Esophagus muscularis mucosa (tissue), 4 donors: Measurements from ENCODE around the gene MITF.

Experiments used
- EP300 ChIP-seq: sonication (generic); formaldehyde crosslinking; IDR thresholded peaks from one replicate; pipeline ENCODE4 v1.6.1; 2017; ENCODE audit warnings: antibody characterized with exemption
- POLR2A ChIP-seq: fragments of 450-650 bp; IDR thresholded peaks from one replicate; pipeline ENCODE4 v1.6.1; 2017; ENCODE audit warnings: antibody characterized with exemption, moderate library complexity, mild to moderate bottlenecking, low read depth
- POLR2AphosphoS5 ChIP-seq, 2 donors: sonication (generic); formaldehyde crosslinking; IDR thresholded peaks; one replicate each; pipeline ENCODE4 v1.6.1; 2017; ENCODE audit warnings: antibody characterized with exemption in 2 of 2
- TF ChIP-seq, protein P1 (sequence below), 3 experiments: fragments of 200-600 bp in 2 of 3; fragments of 450-650 bp in 1 of 3; sonication (generic) in 2 of 3; IDR thresholded peaks; one replicate each; pipeline ENCODE4 v1.5.1; 2017 to 2019; ENCODE audit warnings: antibody characterized with exemption in 3 of 3, mild to moderate bottlenecking in 2 of 3, moderate library complexity in 1 of 3

DNA sequence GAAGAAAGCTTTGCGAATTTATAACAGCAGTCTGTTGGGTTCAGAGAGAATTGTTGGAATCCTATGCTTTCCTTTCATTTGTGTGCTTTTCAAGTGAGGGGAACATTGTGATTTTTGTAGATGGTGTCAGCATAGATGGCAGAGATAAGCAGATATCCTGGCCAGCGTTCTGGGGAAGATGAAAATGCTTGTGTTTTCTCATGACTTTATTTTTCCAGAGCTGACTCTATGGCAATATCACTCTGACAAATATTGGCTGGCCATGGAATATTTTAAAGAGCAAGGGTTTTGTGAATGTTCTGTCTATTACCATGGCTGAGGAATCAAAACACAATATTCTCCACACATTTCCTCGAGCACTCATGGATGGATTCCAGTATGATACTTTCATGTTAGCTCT, 108.8 kb downstream of the MITF start:
- TF ChIP-seq, protein P1, sequence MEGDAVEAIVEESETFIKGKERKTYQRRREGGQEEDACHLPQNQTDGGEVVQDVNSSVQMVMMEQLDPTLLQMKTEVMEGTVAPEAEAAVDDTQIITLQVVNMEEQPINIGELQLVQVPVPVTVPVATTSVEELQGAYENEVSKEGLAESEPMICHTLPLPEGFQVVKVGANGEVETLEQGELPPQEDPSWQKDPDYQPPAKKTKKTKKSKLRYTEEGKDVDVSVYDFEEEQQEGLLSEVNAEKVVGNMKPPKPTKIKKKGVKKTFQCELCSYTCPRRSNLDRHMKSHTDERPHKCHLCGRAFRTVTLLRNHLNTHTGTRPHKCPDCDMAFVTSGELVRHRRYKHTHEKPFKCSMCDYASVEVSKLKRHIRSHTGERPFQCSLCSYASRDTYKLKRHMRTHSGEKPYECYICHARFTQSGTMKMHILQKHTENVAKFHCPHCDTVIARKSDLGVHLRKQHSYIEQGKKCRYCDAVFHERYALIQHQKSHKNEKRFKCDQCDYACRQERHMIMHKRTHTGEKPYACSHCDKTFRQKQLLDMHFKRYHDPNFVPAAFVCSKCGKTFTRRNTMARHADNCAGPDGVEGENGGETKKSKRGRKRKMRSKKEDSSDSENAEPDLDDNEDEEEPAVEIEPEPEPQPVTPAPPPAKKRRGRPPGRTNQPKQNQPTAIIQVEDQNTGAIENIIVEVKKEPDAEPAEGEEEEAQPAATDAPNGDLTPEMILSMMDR (IDR thresholded peaks at IDR 0.05), result no peak
- TF ChIP-seq POLR2A, result no peak
- TF ChIP-seq POLR2AphosphoS5 (IDR thresholded peaks at IDR 0.05), result no peak
- TF ChIP-seq EP300, result no peak
